Renal cortical epithelial cell (primary cell): ENCODE results near the gene KCNJ6. TPM values are rescaled to one million over a fixed set of nuclear protein-coding genes. Genes with fewer than 3 reads are reported as not detected.
"Not testable (repeated sequence)": the region's sequence is repeated elsewhere in the genome, so short reads cannot be mapped to it uniquely, and the experiment has no call there.

ENCODE experiments used
- DNase-seq: peaks from one replicate; pipeline ENCODE4 v3.0.0-alpha.2; 2011; ENCODE audit warnings: low read depth
- total RNA-seq: library from RNA; depleted of rRNA; stranded (reverse); fragments of >200 nt; gene quantifications from 2 replicates; pipeline ENCODE4 v1.2.3, GENCODE V29; 2014

KCNJ6 gene
- total RNA-seq, 1 donor from 2014 or later, result 0.05 TPM

- DNase-seq, result no peak
Observed at GRCh38 chr21:37677006-37677405, 239.3 kb downstream of the KCNJ6 start.

- no peak for DNase-seq
Observed at GRCh38 chr21:37675202-37675801, 241.0 kb downstream of the KCNJ6 start.

- DNase-seq, result no peak
Observed at GRCh38 chr21:37673801-37674575, 242.3 kb downstream of the KCNJ6 start.

- no peak for DNase-seq
Observed at GRCh38 chr21:37671381-37671780, 244.9 kb downstream of the KCNJ6 start.

- DNase-seq, result peak; percentile 58
Observed at GRCh38 chr21:37670883-37671282, 245.4 kb downstream of the KCNJ6 start.

- DNase-seq, result no peak
Observed at GRCh38 chr21:37669249-37669648, 247.0 kb downstream of the KCNJ6 start.

GRCh38 chr21:37668462-37669239 is 247.6 kb downstream of the KCNJ6 start:
- DNase-seq, result no peak

GRCh38 chr21:37667380-37667779 is 248.9 kb downstream of the KCNJ6 start:
- no peak for DNase-seq

- no peak for DNase-seq
Observed at GRCh38 chr21:37665230-37666024, 250.8 kb downstream of the KCNJ6 start.

- not testable (repeated sequence) for DNase-seq
Observed at GRCh38 chr21:37662227-37662626, 254.0 kb downstream of the KCNJ6 start.

GRCh38 chr21:37660709-37661108 is 255.5 kb downstream of the KCNJ6 start:
- DNase-seq, result no peak

GRCh38 chr21:37659874-37660273 is 256.4 kb downstream of the KCNJ6 start:
- no peak for DNase-seq

GRCh38 chr21:37658817-37659458 is 257.3 kb downstream of the KCNJ6 start:
- DNase-seq, result peak; percentile 95

GRCh38 chr21:37658121-37658816 is 258.0 kb downstream of the KCNJ6 start:
- DNase-seq, result no peak

- DNase-seq, result no peak
Observed at GRCh38 chr21:37656899-37657298, 259.4 kb downstream of the KCNJ6 start.

GRCh38 chr21:37655611-37656300 is 260.5 kb downstream of the KCNJ6 start:
- no peak for DNase-seq

GRCh38 chr21:37654596-37654995 is 261.7 kb downstream of the KCNJ6 start:
- DNase-seq, result no peak

- DNase-seq, result no peak
Observed at GRCh38 chr21:37653201-37653600, 263.1 kb downstream of the KCNJ6 start.

GRCh38 chr21:37647781-37648180 is 268.5 kb downstream of the KCNJ6 start:
- peak; percentile 73 for DNase-seq

GRCh38 chr21:37646761-37647160 is 269.5 kb downstream of the KCNJ6 start:
- not testable (repeated sequence) for DNase-seq
